ENCODE measurements around the gene SUV39H1. TPM values are rescaled to one million over a fixed set of nuclear protein-coding genes. Genes with fewer than 3 reads are reported as not detected.
A peak's percentile ranks its signal among the peaks of the same experiment; 100 is the strongest.

SUV39H1 gene
- total RNA-seq, 1 experiment from 2014 or later = 16.5 TPM

- ChIA-PET CTCF (interaction anchor here (1.2 to 1.8 kb wide), 3 partner anchors 49 to 104 kb away, joined by 3 to 6 read pairs (median 3); partner anchors contain the start of gene HDAC6), POLR2A (interaction anchor here (0.6 to 1.0 kb wide), 3 partner anchors 21 to 124 kb away, joined by 3 to 4 read pairs (median 3); no protein-coding TSS in a partner anchor)
- no peaks in the 10 kb centered on the region for H3K9me3 Mint-ChIP-seq
- H3K27me3 Mint-ChIP-seq (ENCODE audit: low read depth) = no peaks in the 10 kb centered on the region; the same call in 1 of the 2 replicates
- DNase-seq (ENCODE audit: low spot score) (peak; percentile 32), ATAC-seq (peak; percentile 40)
- H3K4me1 Mint-ChIP-seq = peaks cover 39% of the 10 kb centered on the region
- peak overlapping the region; percentile 80; the same call in 1 of the 2 replicates for H3K27ac Mint-ChIP-seq
- peak overlapping the region; percentile 81 for H3K4me3 Mint-ChIP-seq
- peaks cover 21% of the 10 kb centered on the region for H3K36me3 Mint-ChIP-seq
- TF ChIP-seq AFF4 (CRISPR knock-in tag; IDR thresholded peaks at IDR 0.05; ENCODE audit: borderline replicate concordance) (no peak), USF2 (CRISPR knock-in tag; IDR thresholded peaks at IDR 0.05) (no peak), HMGXB4 (CRISPR knock-in tag; IDR thresholded peaks at IDR 0.05) (no peak), RORB (CRISPR knock-in tag; IDR thresholded peaks at IDR 0.05) (no peak), ZBTB21 (CRISPR knock-in tag; IDR thresholded peaks at IDR 0.05; ENCODE audit: borderline replicate concordance) (no peak), SP1 (CRISPR knock-in tag; conservative IDR thresholded peaks at IDR 0.05) (no peak), SOX15 (CRISPR knock-in tag; IDR thresholded peaks at IDR 0.05) (no peak), ARID4B (CRISPR knock-in tag; IDR thresholded peaks at IDR 0.05; ENCODE audit: borderline replicate concordance) (no peak), MYBL2 (CRISPR knock-in tag; IDR thresholded peaks at IDR 0.05) (no peak), OVOL2 (CRISPR knock-in tag; IDR thresholded peaks at IDR 0.05; ENCODE audit: borderline replicate concordance) (no peak)
These were observed 584 bp downstream of the SUV39H1 start for GRCh38 chrX:48696909-48697727.

GRCh38 chrX:48698306-48698705, 1.8 kb downstream of the SUV39H1 start:
- DNase-seq (ENCODE audit: low spot score) (no peak), ATAC-seq (peak; percentile 8; the same call in 1 of the 2 replicates)
- Mint-ChIP-seq H3K36me3 (peaks cover 29% of the 10 kb centered on the region), H3K27me3 (ENCODE audit: low read depth) (no peaks in the 10 kb centered on the region; the same call in 1 of the 2 replicates), H3K27ac (peak overlapping the region; percentile 36; the same call in 1 of the 2 replicates), H3K9me3 (no peaks in the 10 kb centered on the region), H3K4me3 (peak overlapping the region; percentile 81), H3K4me1 (peaks cover 35% of the 10 kb centered on the region)
- POLR2A ChIA-PET = no interaction called here
- CTCF ChIA-PET = interaction anchor here (0.6 to 1.2 kb wide), 2 partner anchors 9 to 50 kb away, joined by 3 to 5 read pairs; no protein-coding TSS in a partner anchor
- TF ChIP-seq SMAD4 (CRISPR knock-in tag; IDR thresholded peaks at IDR 0.05) (no peak), JUN (CRISPR knock-in tag; IDR thresholded peaks at IDR 0.05) (no peak), ZNF671 (CRISPR knock-in tag; IDR thresholded peaks at IDR 0.05) (no peak), SP1 (CRISPR knock-in tag; conservative IDR thresholded peaks at IDR 0.05) (no peak), ARID4B (CRISPR knock-in tag; IDR thresholded peaks at IDR 0.05; ENCODE audit: borderline replicate concordance) (no peak), ZNF263 (CRISPR knock-in tag; IDR thresholded peaks at IDR 0.05; ENCODE audit: low read depth) (no peak), NFE2L1 (CRISPR knock-in tag; IDR thresholded peaks at IDR 0.05) (no peak), ZNF232 (CRISPR knock-in tag; IDR thresholded peaks at IDR 0.05) (no peak)

All from WTC11 (cell line).